Esophagus (tissue), 2 donors: ENCODE measurements around the gene ARHGAP42. TPM values are rescaled to one million over a fixed set of nuclear protein-coding genes. Genes with fewer than 3 reads are reported as not detected.

ENCODE experiments used
- H3K27ac ChIP-seq, 2 donors: one replicate each; pipeline ENCODE4 v1.5.1; 2013; ENCODE audit warnings: low read depth in 2 of 2, mild to moderate bottlenecking in 2 of 2, inconsistent platforms in 1 of 2, low read length in 1 of 2, moderate library complexity in 1 of 2
- H3K27me3 ChIP-seq, 2 donors: one replicate each; pipeline ENCODE4 v1.6.1; 2013; ENCODE audit warnings: low read length in 2 of 2, control low read depth in 1 of 2, mild to moderate bottlenecking in 1 of 2; ENCODE audit not compliant: insufficient read depth in 2 of 2, control insufficient read depth in 1 of 2
- H3K36me3 ChIP-seq, 2 donors: one replicate each; pipeline ENCODE4 v1.6.1; 2013; ENCODE audit warnings: low read length in 1 of 2; ENCODE audit not compliant: control insufficient read depth in 2 of 2, insufficient read depth in 2 of 2
- H3K4me1 ChIP-seq, 2 donors: one replicate each; pipeline ENCODE4 v1.6.1; 2013; ENCODE audit warnings: low read length in 1 of 2; ENCODE audit not compliant: control insufficient read depth in 2 of 2, insufficient read depth in 2 of 2
- H3K4me3 ChIP-seq, 2 donors: one replicate each; pipeline ENCODE4 v1.5.1; 2013; ENCODE audit warnings: low read length in 2 of 2, mild to moderate bottlenecking in 2 of 2, low read depth in 1 of 2, moderate library complexity in 1 of 2
- H3K9me3 ChIP-seq, 2 donors: one replicate each; pipeline ENCODE4 v1.6.1; 2013; ENCODE audit warnings: mild to moderate bottlenecking in 2 of 2, low read depth in 1 of 2, low read length in 1 of 2, moderate library complexity in 1 of 2; ENCODE audit not compliant: control insufficient read depth in 2 of 2, insufficient read depth in 1 of 2
- WGBS, 2 donors: extraction: QIAGEN DNeasy Blood & Tissue Kit; methylation state at CpG; one replicate each; pipeline ENCODE4 v1.1.7; 2013; 5-methylcytosine and 5-hydroxymethylcytosine counted together
- polyA plus RNA-seq, 2 donors: library from polyadenylated mRNA; stranded (reverse); fragments of 200-250 nt; gene quantifications; one replicate each; pipeline ENCODE4 v1.2.3, GENCODE V29; 2013
- donor health status: healthy with polysubstance abuse.
- donor health status: Bipolar disorder and iron deficiency.

Gene ARHGAP42
- polyA plus RNA-seq, 2 donors = 1.0 to 1.2 TPM

GRCh38 chr11:100689141-100689540, 2.1 kb downstream of the ARHGAP42 start:
- Histone ChIP-seq H3K4me3 (no peak overlapping the region), H3K36me3 (no peaks in the 10 kb centered on the region), H3K9me3 (no peaks in the 10 kb centered on the region), H3K4me1 (peaks cover 0 to 3% of the 10 kb centered on the region in 2 donors), H3K27me3 (no peaks in the 10 kb centered on the region), H3K27ac (no peak overlapping the region)
- WGBS, 2 donors = 74 to 78% methylated on average over 4 of the region's 4 CpGs

- H3K36me3 ChIP-seq = no peaks in the 10 kb centered on the region
- no peak overlapping the region for H3K4me3 ChIP-seq
- no peak overlapping the region for H3K27ac ChIP-seq
- no peaks in the 10 kb centered on the region for H3K9me3 ChIP-seq
- peaks cover 0 to 3% of the 10 kb centered on the region in 2 donors for H3K4me1 ChIP-seq
- no peaks in the 10 kb centered on the region for H3K27me3 ChIP-seq
- WGBS, 2 donors = 41 to 51% methylated on average over 1 of the region's 1 CpG
These were observed 5.0 kb downstream of the ARHGAP42 start for GRCh38 chr11:100691896-100692653.

GRCh38 chr11:100695911-100696310, 8.8 kb downstream of the ARHGAP42 start:
- H3K4me3 ChIP-seq = no peak overlapping the region
- no peaks in the 10 kb centered on the region for H3K4me1 ChIP-seq
- no peaks in the 10 kb centered on the region for H3K36me3 ChIP-seq
- WGBS, 2 donors = 90 to 94% methylated on average over 5 of the region's 5 CpGs
- no peaks in the 10 kb centered on the region for H3K27me3 ChIP-seq
- H3K9me3 ChIP-seq = no peaks in the 10 kb centered on the region
- no peak overlapping the region for H3K27ac ChIP-seq

- Histone ChIP-seq H3K4me1 (no peaks in the 10 kb centered on the region), H3K4me3 (no peak overlapping the region), H3K36me3 (no peaks in the 10 kb centered on the region), H3K27me3 (no peaks in the 10 kb centered on the region), H3K9me3 (no peaks in the 10 kb centered on the region), H3K27ac (no peak overlapping the region)
- 93 to 94% methylated on average over 2 of the region's 2 CpGs for WGBS, 2 donors
These were observed 16.1 kb downstream of the ARHGAP42 start for GRCh38 chr11:100703139-100703538.

- Histone ChIP-seq H3K27me3 (no peaks in the 10 kb centered on the region), H3K36me3 (no peaks in the 10 kb centered on the region), H3K27ac (no peak overlapping the region), H3K4me1 (no peaks in the 10 kb centered on the region), H3K9me3 (no peaks in the 10 kb centered on the region), H3K4me3 (no peak overlapping the region)
- 71 to 83% methylated on average over 5 of the region's 5 CpGs for WGBS, 2 donors
These were observed 16.9 kb downstream of the ARHGAP42 start for GRCh38 chr11:100703801-100704575.

GRCh38 chr11:100705447-100705846, 18.4 kb downstream of the ARHGAP42 start:
- Histone ChIP-seq H3K4me3 (no peak overlapping the region), H3K9me3 (no peaks in the 10 kb centered on the region), H3K27me3 (no peaks in the 10 kb centered on the region), H3K27ac (no peak overlapping the region), H3K4me1 (no peaks in the 10 kb centered on the region), H3K36me3 (no peaks in the 10 kb centered on the region)
- 92 to 93% methylated on average over 2 of the region's 2 CpGs for WGBS, 2 donors

GRCh38 chr11:100706179-100706578, 19.1 kb downstream of the ARHGAP42 start:
- peaks cover 0 to 3% of the 10 kb centered on the region in 2 donors for H3K4me1 ChIP-seq
- no peak overlapping the region for H3K4me3 ChIP-seq
- H3K36me3 ChIP-seq = no peaks in the 10 kb centered on the region
- H3K9me3 ChIP-seq = no peaks in the 10 kb centered on the region
- H3K27me3 ChIP-seq = no peaks in the 10 kb centered on the region
- H3K27ac ChIP-seq = no peak overlapping the region

- no peaks in the 10 kb centered on the region for H3K36me3 ChIP-seq
- 82 to 83% methylated on average over 3 of the region's 3 CpGs for WGBS, 2 donors
- no peaks in the 10 kb centered on the region for H3K9me3 ChIP-seq
- no peak overlapping the region for H3K27ac ChIP-seq
- H3K27me3 ChIP-seq = no peaks in the 10 kb centered on the region
- peaks cover 0 to 3% of the 10 kb centered on the region in 2 donors for H3K4me1 ChIP-seq
- H3K4me3 ChIP-seq = no peak overlapping the region
These were observed 22.3 kb downstream of the ARHGAP42 start for GRCh38 chr11:100709233-100709957.

- 82 to 93% methylated on average over 3 of the region's 3 CpGs for WGBS, 2 donors
- Histone ChIP-seq H3K27ac (no peak overlapping the region), H3K4me1 (peaks cover 0 to 3% of the 10 kb centered on the region in 2 donors), H3K27me3 (no peaks in the 10 kb centered on the region), H3K9me3 (no peaks in the 10 kb centered on the region), H3K36me3 (no peaks in the 10 kb centered on the region), H3K4me3 (no peak overlapping the region)
These were observed 24.9 kb downstream of the ARHGAP42 start for GRCh38 chr11:100711984-100712383.
